ENCODE results near the gene DYNC1H1. TPM values are rescaled to one million over a fixed set of nuclear protein-coding genes. Genes with fewer than 3 reads are reported as not detected.

DYNC1H1 gene
- total RNA-seq, 4 donors from 2014 or later: 606 to 1,020 (median 666) TPM

- H3K36me3 ChIP-seq: peaks cover 12 to 100% of the 10 kb centered on the region in 2 donors
- H3K4me1 ChIP-seq: peaks cover 0 to 4% (median 0%) of the 10 kb centered on the region in 3 donors
- H3K9me3 ChIP-seq: no peaks in the 10 kb centered on the region
- no peak for TF ChIP-seq EP300 (IDR thresholded peaks at IDR 0.05)
- TF ChIP-seq CTCF (IDR thresholded peaks at IDR 0.05): no peak
- TF ChIP-seq POLR2AphosphoS5 (IDR thresholded peaks at IDR 0.05): no peak
- no peak for TF ChIP-seq POLR2A (IDR thresholded peaks at IDR 0.05)
- H3K4me3 ChIP-seq: no peak overlapping the region
- no peak for ATAC-seq
- no peaks in the 10 kb centered on the region for H3K27me3 ChIP-seq
- H3K27ac ChIP-seq: no peak overlapping the region
- WGBS, 2 donors (ENCODE audit: low coverage in 1 of 2): 63 to 66% methylated on average over 2 of the region's 2 CpGs
These were observed 65.6 kb downstream of the DYNC1H1 start for GRCh38 chr14:102029956-102030355.

GRCh38 chr14:102033241-102033640 lies 68.9 kb downstream of the DYNC1H1 start:
- Histone ChIP-seq H3K36me3 (peaks cover 12 to 100% of the 10 kb centered on the region in 2 donors), H3K4me3 (no peak overlapping the region), H3K27ac (no peak overlapping the region), H3K27me3 (no peaks in the 10 kb centered on the region), H3K9me3 (no peaks in the 10 kb centered on the region), H3K4me1 (peaks cover 0 to 4% (median 0%) of the 10 kb centered on the region in 3 donors)
- no peak for TF ChIP-seq POLR2A (IDR thresholded peaks at IDR 0.05)
- no peak for TF ChIP-seq CTCF (IDR thresholded peaks at IDR 0.05)
- TF ChIP-seq EP300 (IDR thresholded peaks at IDR 0.05): no peak
- no peak for ATAC-seq
- 90 to 96% methylated on average over 2 to 6 of the region's 13 CpGs for WGBS, 2 donors (ENCODE audit: low coverage in 1 of 2)

GRCh38 chr14:102034301-102034700 lies 69.9 kb downstream of the DYNC1H1 start:
- WGBS, 2 donors (ENCODE audit: low coverage in 1 of 2): 85 to 92% methylated on average over 9 to 11 of the region's 11 CpGs
- TF ChIP-seq CTCF (IDR thresholded peaks at IDR 0.05): no peak
- no peak overlapping the region for H3K4me3 ChIP-seq
- H3K27me3 ChIP-seq: no peaks in the 10 kb centered on the region
- no peak for ATAC-seq
- H3K4me1 ChIP-seq: no peaks in the 10 kb centered on the region
- H3K36me3 ChIP-seq: peaks cover 12 to 100% of the 10 kb centered on the region in 2 donors
- no peak overlapping the region for H3K27ac ChIP-seq
- H3K9me3 ChIP-seq: no peaks in the 10 kb centered on the region

GRCh38 chr14:102035914-102036313 lies 71.5 kb downstream of the DYNC1H1 start:
- Histone ChIP-seq H3K9me3 (no peaks in the 10 kb centered on the region), H3K27me3 (no peaks in the 10 kb centered on the region), H3K27ac (no peak overlapping the region), H3K36me3 (peaks cover 7 to 100% of the 10 kb centered on the region in 2 donors), H3K4me1 (no peaks in the 10 kb centered on the region), H3K4me3 (no peak overlapping the region)
- 89 to 91% methylated on average over 7 to 9 of the region's 9 CpGs for WGBS, 2 donors (ENCODE audit: low coverage in 1 of 2)
- ATAC-seq: no peak
- TF ChIP-seq CTCF (IDR thresholded peaks at IDR 0.05) (no peak), POLR2A (IDR thresholded peaks at IDR 0.05) (no peak), POLR2AphosphoS5 (IDR thresholded peaks at IDR 0.05) (no peak), EP300 (IDR thresholded peaks at IDR 0.05) (no peak)

GRCh38 chr14:102037686-102038085 lies 73.3 kb downstream of the DYNC1H1 start:
- TF ChIP-seq CTCF (IDR thresholded peaks at IDR 0.05) (no peak), POLR2AphosphoS5 (IDR thresholded peaks at IDR 0.05) (no peak), EP300 (IDR thresholded peaks at IDR 0.05) (no peak), POLR2A (IDR thresholded peaks at IDR 0.05) (no peak)
- ATAC-seq: no peak
- Histone ChIP-seq H3K4me3 (no peak overlapping the region), H3K27ac (no peak overlapping the region), H3K36me3 (peaks cover 4 to 100% of the 10 kb centered on the region in 2 donors), H3K27me3 (no peaks in the 10 kb centered on the region), H3K4me1 (no peaks in the 10 kb centered on the region), H3K9me3 (no peaks in the 10 kb centered on the region)
- 60 to 68% methylated on average over 1 of the region's 1 CpG for WGBS, 2 donors (ENCODE audit: low coverage in 1 of 2)

Measured in gastroesophageal sphincter (tissue), 4 donors.